SIG-M5 (cell line): ENCODE data around the gene ADK.

Experiments used
- DNase-seq: peaks from one replicate; lab custom pipeline; 2025; lab: John Stamatoyannopoulos, UW

The ADK gene

DNA sequence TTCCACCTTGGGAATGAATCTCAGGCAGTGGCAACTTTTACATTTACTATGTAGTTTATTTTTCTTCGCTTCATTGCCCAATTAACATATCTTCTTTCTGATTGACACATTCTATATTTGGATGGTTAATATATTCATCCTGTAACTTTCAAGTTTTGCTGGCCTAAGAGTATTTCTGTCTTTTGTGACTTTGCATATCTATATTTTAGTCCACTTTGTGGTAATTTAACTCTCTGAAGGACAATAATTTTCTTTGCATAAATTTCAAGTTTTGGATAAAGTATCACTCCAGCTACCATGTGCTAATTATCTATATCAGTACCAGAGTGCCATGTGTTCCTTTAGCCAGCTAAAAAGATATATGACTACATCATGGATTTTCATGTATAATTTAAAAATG lies 523.9 kb downstream of the ADK start:
- DNase-seq: no peak

- no peak for DNase-seq
These were observed 524.5 kb downstream of the ADK start for GRCh38 chr10:74675484-74675883.

DNA sequence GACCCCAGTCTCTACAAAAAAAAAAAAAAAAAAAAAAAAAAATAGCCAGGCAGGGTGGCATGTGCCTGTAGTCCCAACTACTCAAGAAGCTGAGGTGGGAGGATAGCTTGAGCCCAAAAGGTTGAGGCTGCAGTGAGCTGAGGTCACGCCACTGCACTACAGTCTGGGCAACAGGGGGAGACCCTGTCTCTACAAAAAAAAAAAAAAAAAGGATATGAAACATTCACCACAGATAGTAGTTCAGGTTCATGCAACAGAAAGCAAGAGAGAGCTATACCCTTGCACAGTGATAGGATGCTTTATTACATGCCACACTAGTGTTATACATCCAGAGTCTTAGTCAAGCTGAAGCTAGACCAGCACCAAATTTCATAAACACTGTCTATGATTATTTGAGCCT lies 526.9 kb downstream of the ADK start:
- DNase-seq: no peak

DNA sequence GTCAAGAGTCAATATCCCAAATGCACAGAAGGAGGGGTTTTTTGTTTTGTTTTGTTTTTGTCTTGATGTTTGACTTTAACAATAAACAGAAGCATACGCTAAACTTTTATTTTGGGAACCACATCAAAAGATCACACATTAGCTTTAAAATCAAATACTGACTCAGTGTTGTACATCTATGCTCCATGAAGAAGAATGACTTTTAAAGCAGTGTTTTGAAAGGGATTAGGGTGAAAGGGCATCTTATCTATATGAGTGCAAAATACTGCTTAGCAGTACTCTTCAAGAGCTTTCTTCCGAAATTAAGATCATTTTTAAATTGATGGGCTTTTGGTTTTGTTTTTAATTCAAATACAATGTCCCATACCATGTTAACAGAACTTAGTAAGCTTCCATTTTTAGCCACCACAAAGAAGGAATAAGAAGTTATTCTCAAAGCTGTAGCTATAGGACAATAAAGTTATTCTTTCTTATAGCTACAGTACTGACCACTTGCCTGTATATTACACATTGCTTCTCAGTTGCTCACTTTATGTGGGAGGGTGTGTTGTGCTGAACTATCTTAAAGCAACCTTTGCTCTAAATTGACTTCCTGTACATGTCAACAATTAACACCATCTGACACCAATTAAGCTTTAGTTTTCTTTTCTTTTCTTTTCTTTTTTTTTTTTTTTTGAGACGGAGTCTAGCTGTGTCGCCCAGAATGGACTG lies 531.1 kb downstream of the ADK start:
- DNase-seq: no peak

DNA sequence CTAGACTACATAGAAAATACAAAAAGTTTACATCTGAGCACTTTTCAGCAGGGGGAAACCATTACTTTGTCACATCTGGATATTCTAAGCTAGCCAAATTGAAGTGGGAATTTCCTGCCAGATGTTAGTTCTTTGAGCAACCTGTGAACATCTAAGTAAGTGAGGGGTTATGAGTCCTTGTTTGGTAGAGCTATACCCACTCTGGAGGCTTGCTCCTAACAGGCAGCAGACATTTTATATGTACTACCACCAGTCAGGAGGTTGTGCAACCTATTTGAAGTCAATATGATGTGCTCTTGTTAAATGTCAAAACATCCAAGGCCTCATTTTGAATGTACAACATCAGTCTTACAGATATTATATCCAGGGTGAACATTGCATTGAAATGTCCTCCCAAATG lies 532.0 kb downstream of the ADK start:
- no peak for DNase-seq

GRCh38 chr10:74683621-74684364 lies 532.8 kb downstream of the ADK start:
- no peak for DNase-seq

DNA sequence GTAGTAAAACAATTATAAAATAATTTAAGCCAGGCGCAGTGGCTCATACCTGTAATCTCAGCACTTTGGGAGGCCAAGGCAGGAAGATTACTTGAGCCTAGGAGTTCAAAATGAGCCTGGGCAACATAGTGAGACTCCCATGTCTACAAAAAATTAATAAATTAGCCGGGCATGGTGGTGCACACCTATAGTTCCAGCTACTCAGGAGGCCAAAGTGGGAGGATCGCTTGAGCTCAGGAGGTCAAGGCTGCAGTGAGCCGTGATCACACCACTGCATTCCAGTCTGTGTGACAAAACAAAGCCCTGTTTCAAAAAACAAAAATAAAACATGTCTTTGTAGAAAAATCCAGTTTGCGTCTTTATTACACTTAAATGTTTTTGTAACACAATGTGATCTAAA lies 533.4 kb downstream of the ADK start:
- no peak for DNase-seq

DNA sequence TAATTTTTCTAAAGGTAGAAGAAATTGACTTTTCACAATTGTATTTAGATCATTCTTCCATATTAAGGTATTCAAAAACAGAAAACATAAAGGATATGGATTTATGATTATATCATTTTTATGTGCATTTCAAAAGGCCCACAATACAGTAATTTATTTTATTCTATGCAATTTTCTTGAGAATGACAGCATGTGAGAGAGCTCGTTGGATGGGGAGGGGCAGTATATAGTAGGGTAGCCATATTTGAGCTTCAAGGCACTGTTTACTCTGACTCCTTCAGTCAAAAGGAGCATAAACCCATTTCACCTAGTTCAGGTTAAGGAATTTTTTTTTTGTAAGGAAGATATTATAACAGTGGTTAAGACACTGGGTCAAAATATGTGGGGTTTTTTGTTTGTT lies 534.5 kb downstream of the ADK start:
- DNase-seq: no peak

GRCh38 chr10:74690393-74690792 lies 539.4 kb downstream of the ADK start:
- DNase-seq: no peak

DNA sequence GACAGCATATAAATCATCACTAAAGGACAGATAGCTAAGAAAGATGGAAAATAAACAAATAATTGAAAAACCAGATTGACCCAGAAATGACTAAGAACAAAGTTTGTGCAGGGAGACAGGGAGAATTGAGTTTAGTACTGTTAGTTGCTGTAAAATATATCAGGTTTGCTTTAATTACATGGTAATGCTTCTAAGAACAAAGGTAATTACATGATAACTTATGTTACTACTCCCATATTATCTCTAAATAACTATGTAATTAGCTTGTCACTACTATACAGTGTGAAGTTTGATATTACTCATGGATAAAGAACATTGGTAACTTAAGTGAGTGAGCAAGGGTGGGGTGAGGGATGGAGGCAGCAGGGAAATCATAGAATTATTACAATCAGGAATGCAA lies 540.1 kb downstream of the ADK start:
- DNase-seq: no peak

GRCh38 chr10:74704629-74705357 lies 553.8 kb downstream of the ADK start:
- DNase-seq: no peak

GRCh38 chr10:74705358-74705980 lies 554.4 kb downstream of the ADK start:
- no peak for DNase-seq

- DNase-seq: no peak
These were observed 555.9 kb downstream of the ADK start for GRCh38 chr10:74706966-74707365.

- DNase-seq: no peak
These were observed 557.2 kb downstream of the ADK start for GRCh38 chr10:74708246-74708645.

- no peak for DNase-seq
These were observed 567.2 kb downstream of the ADK start for GRCh38 chr10:74718208-74718607.

- no peak for DNase-seq
These were observed 577.2 kb downstream of the ADK start for GRCh38 chr10:74728225-74728624.

DNA sequence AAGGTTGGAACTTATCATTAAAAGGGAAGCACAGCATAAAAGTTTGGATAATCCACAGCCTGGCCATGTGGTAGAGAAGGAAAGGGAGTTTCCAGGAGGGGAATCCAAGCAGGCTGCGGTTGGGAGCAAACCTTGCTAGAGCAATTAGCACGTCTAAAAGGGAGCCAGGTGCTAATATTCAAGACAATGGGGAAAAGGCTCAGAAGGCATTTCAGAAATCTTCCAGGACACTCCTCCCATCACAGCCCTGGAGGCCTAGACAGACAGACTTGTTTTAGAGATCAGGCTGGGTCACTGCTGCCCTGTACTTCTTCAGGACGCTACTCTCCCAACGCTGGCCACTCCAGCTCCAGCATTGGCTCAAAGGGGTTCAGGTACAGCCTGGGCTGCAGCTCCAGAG lies 579.2 kb downstream of the ADK start:
- no peak for DNase-seq

- DNase-seq: no peak
These were observed 582.6 kb downstream of the ADK start for GRCh38 chr10:74733612-74734011.

- DNase-seq: no peak
These were observed 585.0 kb downstream of the ADK start for GRCh38 chr10:74736029-74736428.

GRCh38 chr10:74738052-74738451 lies 587.0 kb downstream of the ADK start:
- DNase-seq: no peak

- DNase-seq: no peak
These were observed 587.5 kb downstream of the ADK start for GRCh38 chr10:74738542-74738941.

- DNase-seq: no peak
These were observed 588.1 kb downstream of the ADK start for GRCh38 chr10:74738985-74739567.
